NCI-H2107 treated with DMSO at 0.1 percent for 48 hours (cell line): ENCODE results near the gene CCDC40.
"Not testable (repeated sequence)": the region's sequence is repeated elsewhere in the genome, so short reads cannot be mapped to it uniquely, and the experiment has no call there.

Experiments
- DNase-seq: peaks from one replicate; lab custom pipeline; 2025; ENCODE audit not compliant: unreplicated experiment; lab: John Stamatoyannopoulos, UW

The CCDC40 gene

DNA sequence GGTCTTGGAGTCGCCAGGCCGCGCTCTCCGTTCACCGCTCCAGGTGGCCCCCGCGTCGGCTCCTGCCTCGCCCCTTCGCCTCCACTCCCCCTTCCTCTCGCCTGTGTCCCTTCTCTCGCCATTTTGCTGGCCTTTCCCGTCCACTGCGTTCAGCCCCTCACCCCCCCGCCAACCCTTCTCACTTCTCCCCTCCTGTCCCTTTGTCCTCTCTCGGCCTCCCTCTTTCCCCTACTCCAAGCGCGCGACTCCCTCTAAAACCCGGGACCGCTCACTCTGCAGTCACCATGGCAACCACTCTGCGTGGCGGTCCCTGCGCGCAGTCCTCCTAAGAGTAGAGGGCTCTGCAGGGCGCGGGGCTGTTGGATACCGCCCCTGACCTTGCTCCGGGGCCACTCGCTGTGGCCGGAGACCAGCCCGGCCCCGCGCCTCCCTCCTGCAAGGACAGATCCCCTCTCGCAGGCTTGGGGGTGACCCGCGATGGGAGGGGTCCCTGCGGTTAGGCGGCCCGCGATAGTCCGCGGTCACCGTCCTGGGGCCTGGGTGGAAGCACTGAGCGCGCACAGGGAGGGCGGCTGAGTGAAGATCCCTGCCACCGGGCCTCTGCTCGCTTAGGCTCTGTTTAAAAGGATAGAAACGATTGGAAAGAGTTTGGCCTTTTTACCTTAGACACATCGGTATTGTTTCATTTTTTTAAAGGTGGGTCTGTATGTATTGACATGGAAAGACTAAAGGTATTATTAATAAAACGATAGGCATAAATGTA is 454 bp downstream of the CCDC40 start:
- no peak for DNase-seq

DNA sequence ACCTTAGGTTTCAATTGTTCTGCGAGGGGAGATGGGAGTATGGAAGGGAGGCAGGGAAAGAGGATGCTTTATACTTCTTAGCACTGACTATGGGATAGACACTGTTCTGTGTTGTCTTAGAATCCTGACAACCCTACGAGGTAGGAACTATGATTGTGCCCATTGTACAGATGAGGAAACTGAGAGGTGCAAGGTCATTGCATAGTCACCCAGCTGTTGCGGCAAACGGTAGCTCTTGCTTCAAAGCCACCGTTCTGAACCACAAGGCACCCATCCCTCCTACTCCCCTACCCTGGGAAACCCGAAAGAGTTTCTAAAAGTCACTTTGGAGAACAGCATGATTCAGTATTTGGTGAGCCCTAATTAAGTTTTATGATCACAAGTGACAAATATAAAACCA is 7.5 kb downstream of the CCDC40 start:
- DNase-seq: no peak

DNA sequence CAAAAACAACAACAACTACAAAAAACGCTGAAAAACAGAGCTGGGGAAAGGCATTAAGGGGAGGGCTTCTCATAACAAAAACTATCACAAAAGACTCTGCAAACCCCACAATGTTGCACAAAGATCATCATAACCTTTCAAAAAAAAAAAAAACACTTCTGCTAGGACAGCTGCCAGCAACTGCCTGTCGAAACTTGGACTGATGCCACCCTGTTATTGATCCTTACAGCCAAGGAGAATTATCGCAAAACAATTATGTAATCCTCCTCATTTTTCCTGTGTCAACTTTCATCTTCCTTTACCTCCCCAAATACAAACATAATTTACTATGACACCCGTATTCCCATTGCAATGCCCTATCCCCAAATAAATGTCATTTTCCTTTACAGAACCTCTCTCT is 9.3 kb downstream of the CCDC40 start:
- DNase-seq: peak; percentile 63

DNA sequence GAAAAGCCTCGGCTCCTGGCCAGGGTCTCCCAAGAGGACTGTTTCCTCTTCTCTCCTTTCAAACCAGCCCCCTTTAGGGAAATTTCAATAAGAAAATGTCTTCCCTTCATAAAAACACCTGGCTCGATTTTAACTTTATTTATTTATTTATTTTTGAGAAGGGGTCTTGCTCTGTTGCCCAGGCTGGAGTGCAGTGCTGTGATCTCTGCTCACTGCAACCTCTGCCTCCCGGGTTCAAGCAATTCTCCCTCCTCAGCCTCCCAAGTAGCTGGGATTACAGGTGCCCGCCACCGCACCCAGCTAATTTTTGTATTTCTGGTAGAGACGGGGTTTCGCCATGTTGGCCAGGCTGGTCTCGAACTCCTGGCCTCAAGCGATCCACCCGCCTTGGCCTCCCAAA is 10.3 kb downstream of the CCDC40 start:
- not testable (repeated sequence) for DNase-seq

DNA sequence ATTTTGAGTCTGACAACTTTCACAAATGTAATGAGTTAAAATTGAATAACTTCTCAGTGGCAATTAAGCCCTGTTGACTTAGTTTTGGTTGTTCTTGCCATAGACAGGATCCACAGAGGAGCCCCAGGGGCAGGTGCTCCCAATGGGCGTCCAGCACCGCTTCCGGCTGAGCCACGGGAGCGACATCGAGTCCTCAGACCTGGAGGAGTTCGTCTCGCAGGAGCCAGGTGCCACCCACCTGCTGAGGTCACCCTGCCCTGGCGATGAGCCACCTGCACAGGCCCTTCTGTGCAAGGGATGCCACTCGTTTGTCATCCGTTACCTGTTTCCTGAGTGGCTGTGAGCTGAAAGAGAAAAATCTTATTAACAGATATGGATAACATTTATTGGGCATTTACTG is 10.7 kb downstream of the CCDC40 start:
- DNase-seq: peak; percentile 40

DNA sequence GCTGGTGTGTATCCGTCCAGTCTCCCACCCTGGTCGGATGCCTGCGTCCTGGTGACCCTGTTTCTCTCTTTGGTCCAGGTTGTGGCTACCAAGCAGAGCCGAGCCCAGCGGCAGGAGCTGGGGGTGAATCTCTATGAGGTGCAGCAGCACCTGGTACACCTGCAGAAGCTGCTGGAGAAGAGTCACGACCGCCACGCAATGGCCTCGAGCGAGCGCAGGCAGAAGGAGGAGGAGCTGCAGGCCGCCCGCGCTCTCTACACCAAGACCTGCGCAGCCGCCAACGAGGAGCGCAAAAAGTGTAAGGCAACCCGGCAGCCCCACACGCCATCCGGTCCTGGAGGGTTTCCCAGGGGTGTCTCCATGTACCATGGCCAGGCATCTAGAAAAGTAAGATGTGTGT is 13.5 kb downstream of the CCDC40 start:
- no peak for DNase-seq

DNA sequence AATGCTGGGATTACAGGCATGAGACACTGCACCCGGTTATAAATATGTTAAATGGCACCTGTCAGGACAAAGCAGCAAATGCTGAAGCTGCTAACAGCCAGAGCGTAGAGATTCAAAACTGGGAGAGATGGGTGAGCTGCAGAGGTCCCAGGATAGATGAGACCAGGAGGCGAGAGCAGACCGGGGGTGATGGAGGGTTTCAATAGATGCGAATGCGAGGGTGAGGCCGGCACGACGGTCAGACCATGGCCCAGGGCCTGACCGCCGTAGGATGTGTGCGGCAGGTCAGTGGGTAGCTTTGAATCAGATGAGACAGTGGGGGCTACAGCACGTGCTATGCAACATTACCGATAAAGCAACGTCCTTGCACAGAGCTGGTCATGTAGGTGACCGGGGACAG is 14.3 kb downstream of the CCDC40 start:
- no peak for DNase-seq

DNA sequence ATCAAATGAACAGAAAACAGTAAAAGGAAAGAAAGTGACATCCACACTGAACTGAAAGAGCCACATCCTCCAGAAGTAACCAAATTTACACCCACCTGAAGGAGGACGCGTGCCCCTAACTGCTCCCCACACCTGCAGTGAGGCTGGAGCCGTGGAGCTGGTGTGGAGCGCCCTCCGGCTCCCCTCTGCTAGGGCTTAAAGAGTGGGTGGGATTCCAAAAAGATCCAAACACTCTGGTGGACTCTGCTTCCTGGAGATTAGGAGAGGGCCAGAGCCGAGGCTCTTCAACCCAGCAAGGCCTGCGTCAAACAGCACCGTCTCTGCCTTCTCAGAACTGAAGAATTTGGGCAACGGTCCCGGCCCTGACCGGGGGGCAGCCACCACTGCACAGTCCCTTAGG is 15.2 kb downstream of the CCDC40 start:
- no peak for DNase-seq

DNA sequence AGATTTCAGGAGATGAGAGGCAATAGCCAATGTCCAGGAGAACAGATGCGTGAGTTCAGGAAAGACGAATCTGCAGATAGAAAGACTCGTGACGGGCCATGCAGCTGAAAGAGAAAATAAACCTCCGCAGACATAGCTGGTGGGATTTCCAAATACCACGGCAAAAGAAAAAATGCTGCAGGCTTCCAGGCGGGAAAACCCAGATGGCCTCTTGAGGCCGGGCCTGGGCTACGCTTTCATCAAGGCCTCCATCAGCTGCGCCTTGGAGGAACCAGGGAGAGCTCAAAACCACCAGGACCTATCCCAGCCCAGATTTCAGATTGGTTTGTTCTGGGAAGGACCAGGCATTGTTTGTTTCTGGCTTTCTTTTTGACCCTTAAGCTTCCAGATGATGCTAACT is 16.7 kb downstream of the CCDC40 start:
- no peak for DNase-seq

DNA sequence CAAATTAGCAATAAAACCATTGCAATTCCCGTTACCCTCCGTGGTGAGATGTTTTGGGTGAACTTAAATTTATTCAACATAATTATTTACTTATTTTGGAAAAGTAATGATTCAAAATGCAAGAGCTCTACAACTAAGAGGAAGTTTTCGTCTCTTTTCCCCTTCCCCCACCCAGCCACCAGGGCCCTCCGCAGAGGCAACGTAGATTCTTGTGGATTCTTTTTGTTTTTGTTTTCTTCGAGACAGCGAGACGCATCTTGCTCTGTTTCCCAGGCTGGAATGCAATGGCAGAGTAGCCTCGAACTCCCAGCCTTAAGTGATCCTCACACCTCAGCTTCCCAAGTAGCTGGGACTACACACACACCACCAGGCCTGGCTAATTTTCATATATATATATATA is 19.2 kb downstream of the CCDC40 start:
- no peak for DNase-seq

DNA sequence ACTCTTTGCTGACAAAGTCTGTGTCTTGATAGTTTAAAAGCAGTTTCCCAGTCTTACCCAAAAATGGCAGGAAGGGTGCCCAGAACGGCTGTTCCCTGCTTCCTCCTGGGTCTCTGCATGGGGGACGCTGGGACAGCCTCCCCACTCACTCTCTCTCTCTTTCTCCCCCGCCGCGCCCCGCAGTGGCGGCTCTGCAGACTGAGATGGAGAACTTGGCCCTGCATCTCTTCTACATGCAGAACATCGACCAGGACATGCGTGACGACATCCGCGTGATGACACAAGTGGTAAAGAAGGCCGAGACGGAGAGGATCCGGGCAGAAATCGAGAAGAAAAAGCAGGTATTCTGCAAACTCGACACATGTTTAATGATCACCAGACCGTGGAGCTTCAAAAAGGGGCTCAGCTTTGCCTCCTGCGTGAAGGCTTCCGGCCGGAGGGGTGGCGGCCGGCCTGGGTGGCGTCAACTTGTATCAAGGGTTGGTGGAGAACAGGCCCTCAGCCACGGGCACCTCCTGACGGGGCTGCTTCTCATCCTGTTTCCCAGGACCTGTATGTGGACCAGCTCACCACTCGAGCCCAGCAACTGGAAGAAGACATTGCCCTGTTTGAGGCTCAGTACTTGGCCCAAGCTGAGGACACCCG is 22.0 kb downstream of the CCDC40 start:
- DNase-seq: no peak

DNA sequence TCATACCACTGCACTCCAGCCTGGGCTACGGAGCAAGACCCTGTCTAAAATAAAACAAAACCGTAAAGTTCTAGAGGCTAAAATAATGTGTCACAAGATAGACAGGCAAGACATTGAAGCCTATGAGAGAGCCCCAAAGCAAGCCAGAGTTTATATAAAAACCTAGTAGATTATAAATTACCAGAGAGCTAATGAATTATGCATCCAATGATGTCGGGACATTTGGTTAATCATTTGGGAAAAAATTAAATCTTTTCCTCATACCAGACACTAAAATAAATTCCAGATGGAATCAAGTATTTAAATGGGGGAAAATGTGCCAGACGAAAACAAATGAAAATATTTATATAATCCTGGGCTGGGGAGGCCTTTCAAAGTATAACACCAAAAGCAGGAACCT is 24.2 kb downstream of the CCDC40 start:
- no peak for DNase-seq

DNA sequence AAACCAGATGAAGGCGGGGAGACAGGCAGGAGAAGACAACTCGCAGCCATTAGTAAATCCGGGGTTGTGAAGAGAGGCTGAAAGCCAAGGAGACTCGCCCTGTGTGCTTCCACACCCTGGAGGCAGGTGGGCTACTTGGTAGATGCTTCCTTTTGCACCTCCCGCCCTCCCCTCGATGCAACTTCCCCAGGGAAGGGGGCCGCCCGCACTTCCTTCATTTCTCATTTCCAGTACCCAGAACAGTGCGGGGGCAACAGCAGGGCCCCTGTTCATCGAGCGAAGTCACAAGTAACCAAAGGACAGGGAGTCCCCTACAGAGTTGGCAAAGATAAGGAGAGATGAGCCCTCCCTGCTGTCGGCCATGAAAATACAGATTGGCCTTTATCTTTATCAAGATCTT is 25.0 kb downstream of the CCDC40 start:
- DNase-seq: no peak

DNA sequence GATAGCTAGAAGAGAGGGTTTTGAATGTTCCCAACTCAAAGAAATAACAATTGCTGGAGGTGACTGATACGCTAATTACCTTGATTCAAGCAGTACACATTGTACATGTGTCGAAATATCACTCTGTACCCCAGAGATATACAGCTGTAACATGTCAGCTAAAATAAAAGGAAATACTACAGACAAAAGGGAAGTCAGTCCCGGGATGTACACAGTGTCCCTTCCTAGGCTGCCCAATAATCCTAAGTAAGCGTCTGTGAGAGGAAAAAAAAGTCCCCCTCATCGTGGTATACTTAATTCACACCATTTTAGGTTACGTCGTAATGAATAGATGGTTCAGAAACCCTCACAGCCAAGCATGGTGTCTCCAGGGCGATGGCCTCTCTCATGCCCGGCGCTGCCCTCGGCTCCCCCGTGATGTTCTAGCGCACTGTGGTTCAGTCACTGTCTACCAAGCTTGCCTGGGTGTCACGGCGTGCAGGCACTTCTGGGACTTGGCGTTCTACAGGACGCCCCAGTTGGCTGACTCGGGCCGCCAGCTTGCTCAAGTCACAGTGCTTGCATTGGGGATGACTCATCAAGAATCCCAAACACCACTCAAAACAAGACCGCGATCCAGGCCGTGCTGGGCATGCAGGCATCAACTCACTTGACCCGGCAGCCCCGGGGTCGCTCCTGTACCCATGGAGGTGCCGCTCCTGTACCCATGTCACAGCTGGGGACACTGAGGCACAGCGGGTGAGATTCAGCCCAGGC is 27.6 kb downstream of the CCDC40 start:
- no peak for DNase-seq

DNA sequence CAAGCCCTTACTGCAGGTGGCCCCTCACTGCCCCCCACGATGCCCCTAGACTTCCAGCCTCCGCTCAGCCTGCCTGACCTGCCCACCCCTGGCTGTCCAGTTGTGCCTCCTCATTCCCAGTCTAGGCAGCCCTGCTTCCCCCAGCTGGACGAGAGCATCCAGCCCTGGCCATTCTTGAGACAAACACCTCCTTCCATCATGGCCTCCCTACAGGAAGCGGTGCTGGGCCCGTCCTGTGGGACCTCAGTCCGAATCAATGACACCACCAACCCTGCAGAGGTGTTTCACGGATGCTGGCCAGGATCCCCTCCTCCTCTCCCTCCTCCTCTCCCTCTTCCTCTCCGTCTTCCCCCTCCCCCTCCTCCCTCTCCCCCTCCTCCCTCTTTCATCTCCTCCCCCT is 28.3 kb downstream of the CCDC40 start:
- no peak for DNase-seq

DNA sequence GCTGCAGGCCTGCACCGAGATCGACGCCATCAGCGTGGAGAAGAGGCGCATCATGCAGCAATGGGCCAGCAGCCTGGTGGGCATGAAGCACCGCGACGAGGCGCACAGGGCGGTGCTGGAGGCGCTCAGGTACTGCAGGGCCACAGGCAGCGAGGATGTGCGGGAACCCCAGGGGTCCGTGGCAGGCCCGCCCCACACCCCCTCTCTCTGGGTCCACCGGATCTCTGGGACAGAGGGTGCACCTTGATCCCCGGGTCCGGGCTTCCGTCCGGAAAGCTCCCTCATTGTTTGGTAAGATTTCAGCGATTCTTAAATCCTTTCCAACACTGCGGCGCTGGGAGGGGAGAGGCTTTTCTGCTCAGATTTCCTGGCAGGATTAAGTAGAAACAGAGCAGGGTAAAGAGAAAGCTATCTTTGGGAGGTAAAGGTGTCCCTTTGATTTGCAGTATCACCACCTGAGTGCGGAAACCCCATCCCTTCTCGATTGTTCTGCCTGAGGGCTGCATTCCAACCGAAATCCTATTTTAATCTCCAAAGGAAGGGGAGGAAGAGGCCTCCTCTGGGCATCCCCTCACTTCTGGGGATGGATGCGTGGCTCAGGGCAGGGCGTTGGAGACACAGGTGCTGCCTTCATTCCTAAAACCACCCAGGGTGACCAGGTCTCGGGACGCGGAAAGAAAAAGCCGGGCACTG is 29.2 kb downstream of the CCDC40 start:
- no peak for DNase-seq

DNA sequence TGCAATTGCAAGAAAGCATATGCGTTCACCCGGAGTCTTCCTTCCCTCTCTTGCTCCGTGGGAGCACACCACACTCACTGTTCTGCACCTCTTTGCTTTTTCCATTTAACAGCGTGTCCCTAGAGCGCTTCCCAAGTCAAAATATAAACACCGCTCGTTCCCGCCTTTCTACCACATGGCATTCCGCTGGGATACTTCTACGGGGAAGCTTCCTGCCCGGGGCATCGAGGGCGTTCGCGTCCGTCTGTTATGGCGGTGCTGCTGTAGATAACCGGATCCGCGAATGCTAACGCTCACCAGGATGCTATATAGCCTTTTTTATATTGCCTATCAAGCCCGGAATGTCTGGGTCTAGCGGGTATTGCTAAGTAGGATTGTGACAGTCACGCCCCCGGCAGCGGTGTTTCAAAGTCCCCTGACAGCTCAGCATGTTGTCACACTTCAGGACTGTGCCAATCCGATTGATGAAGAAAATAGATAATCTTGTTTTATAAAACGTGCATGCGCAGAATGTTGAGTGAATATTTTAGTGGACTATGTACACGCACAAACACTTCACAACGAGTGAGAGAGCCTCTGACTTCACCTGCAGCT is 31.0 kb downstream of the CCDC40 start:
- no peak for DNase-seq

DNA sequence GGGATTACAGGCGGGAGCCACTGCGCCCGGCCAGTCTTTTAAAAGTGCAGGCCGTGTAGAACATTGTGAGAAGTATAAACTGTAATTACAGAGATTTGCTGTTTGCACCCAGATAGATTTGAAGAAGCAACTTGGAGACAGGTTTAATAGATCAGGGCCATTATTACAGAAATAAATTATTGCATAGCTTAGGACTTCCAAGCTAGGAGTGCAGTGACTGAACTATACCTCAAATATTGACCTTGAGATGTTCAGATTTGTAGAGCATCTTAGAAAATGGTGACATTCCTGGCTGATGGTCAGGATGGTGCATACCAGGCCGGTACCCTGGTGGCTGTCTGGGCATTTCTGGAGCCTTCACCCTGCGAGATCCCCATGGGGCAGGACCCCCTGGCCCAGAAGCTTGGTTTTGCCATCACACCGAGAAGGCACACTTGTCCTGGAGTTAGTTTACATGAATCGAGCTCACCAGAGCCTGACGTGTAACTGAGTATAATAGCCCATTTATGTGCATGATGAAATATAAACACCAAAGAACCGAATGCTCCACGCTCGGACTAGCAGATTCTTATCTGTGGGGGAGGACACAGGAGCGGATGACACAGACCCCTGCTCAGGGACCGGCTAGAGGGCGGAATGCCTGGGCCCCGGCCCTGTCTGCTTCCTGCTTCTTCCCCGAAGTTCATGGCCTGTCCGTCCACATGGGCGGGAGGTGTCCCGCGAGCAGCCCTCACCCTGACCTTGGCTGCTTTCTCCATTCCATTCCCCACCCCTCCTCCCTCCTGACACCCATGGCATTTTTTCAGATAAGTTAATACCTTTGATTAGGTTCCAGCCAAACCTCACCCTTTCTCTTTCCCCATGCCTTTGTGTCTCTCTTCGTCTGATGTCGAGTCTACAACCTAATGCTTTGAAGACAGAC is 32.1 kb downstream of the CCDC40 start:
- no peak for DNase-seq

DNA sequence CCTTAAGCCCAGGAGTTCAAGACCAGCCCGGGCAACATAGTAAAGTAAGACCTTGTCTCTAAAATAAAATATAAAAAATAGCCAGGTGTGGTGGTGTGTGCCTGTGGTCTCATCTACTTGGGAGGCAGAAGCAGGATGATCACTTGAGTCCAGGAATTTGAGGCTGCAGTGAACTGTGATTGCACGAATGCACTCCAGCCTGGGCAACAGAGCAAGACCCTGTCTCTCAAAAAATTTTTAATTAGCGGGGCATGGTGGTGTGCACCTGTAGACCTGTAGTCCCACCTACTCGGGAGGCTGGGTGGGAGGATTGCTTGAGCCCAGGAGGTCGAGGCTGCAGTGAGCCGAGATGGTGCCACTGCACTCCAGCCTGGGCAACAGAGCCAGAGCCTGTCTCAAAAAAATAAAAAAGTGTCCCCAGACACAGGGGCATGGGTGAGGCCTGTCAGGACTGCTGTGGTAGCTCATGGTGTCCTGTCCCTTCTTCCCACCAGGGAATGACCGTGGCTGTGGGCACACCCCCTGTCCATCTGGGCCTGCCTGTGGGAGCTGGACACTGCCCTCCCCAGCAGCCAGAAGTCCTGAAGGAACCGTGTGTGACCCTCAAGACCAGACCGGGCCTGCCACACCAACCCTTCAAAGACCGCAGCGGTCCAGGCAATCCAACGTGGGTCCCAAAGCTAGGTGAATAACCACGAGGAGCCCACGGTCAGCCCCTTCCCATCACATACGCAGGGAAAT is 34.1 kb downstream of the CCDC40 start:
- no peak for DNase-seq
